BE2C (cell line): Measurements from ENCODE around the gene STRIP2.

ENCODE experiments used
- DNase-seq: peaks from one replicate; pipeline ENCODE4 v3.0.0-alpha.2; 2020
- H3K27me3 ChIP-seq: fragments of 250-450 bp; sonication (Bioruptor Pico); 2 replicates; pipeline ENCODE4 v1.5.1; 2020; ENCODE audit warnings: mild to moderate bottlenecking
- H3K36me3 ChIP-seq: fragments of 250-450 bp; sonication (Bioruptor Pico); 2 replicates; pipeline ENCODE4 v1.5.1; 2020; ENCODE audit warnings: mild to moderate bottlenecking
- H3K4me1 ChIP-seq: fragments of 250-450 bp; sonication (Bioruptor Pico); 2 replicates; pipeline ENCODE4 v1.5.1; 2020
- H3K4me3 ChIP-seq: 2 replicates; pipeline ENCODE4 v1.5.1; 2011; ENCODE audit warnings: low read depth, low read length
- H3K9me3 ChIP-seq: fragments of 250-450 bp; sonication (Bioruptor Pico); 2 replicates; pipeline ENCODE4 v1.5.1; 2020
- TF ChIP-seq, protein P1 (sequence below): IDR thresholded peaks from 2 replicates; pipeline ENCODE4 v1.5.1; 2012; ENCODE audit warnings: mild to moderate bottlenecking, low read depth, low read length

The STRIP2 gene

GRCh38 chr7:129431911-129432643 lies 2.2 kb upstream of the STRIP2 start:
- no peak for DNase-seq
- Histone ChIP-seq H3K36me3 (no peaks in the 10 kb centered on the region), H3K4me3 (no peak overlapping the region), H3K4me1 (peaks cover 5% of the 10 kb centered on the region), H3K9me3 (no peaks in the 10 kb centered on the region), H3K27me3 (no peaks in the 10 kb centered on the region)
- TF ChIP-seq, protein P1, sequence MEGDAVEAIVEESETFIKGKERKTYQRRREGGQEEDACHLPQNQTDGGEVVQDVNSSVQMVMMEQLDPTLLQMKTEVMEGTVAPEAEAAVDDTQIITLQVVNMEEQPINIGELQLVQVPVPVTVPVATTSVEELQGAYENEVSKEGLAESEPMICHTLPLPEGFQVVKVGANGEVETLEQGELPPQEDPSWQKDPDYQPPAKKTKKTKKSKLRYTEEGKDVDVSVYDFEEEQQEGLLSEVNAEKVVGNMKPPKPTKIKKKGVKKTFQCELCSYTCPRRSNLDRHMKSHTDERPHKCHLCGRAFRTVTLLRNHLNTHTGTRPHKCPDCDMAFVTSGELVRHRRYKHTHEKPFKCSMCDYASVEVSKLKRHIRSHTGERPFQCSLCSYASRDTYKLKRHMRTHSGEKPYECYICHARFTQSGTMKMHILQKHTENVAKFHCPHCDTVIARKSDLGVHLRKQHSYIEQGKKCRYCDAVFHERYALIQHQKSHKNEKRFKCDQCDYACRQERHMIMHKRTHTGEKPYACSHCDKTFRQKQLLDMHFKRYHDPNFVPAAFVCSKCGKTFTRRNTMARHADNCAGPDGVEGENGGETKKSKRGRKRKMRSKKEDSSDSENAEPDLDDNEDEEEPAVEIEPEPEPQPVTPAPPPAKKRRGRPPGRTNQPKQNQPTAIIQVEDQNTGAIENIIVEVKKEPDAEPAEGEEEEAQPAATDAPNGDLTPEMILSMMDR = no peak

GRCh38 chr7:129434675-129435318 lies 565 bp downstream of the STRIP2 start:
- no peaks in the 10 kb centered on the region for H3K27me3 ChIP-seq
- no peaks in the 10 kb centered on the region for H3K36me3 ChIP-seq
- H3K9me3 ChIP-seq = no peaks in the 10 kb centered on the region
- H3K4me1 ChIP-seq = peaks cover 7% of the 10 kb centered on the region
- H3K4me3 ChIP-seq = peak overlapping the region; percentile 83
- DNase-seq = peak; percentile 32
- TF ChIP-seq, protein P1 = no peak

DNA sequence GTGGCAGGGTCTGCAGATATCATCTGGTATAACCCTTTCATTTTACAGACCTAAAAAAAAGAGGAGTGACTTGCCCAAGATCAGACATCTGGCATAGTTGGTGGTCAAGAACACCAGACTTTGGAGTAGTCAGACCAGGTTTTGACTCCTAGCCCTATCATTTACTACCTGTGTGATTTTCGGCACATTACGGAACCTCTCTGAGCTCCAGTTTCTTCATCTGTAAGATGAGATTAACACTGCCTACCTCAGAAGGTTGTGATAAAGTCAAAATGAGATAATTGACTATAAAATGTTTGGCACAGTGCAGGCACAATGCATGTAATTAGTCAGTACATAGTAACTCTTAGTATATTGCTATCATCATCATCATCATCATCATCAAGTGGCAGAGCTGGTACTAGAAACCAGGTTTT lies 1.2 kb downstream of the STRIP2 start:
- Histone ChIP-seq H3K27me3 (no peaks in the 10 kb centered on the region), H3K36me3 (no peaks in the 10 kb centered on the region), H3K4me1 (peaks cover 7% of the 10 kb centered on the region), H3K4me3 (peak overlapping the region; percentile 83), H3K9me3 (no peaks in the 10 kb centered on the region)
- DNase-seq = no peak
- TF ChIP-seq, protein P1 = no peak

- no peak for DNase-seq
- no peaks in the 10 kb centered on the region for H3K36me3 ChIP-seq
These were observed 2.2 kb downstream of the STRIP2 start for GRCh38 chr7:129436335-129436923.

DNA sequence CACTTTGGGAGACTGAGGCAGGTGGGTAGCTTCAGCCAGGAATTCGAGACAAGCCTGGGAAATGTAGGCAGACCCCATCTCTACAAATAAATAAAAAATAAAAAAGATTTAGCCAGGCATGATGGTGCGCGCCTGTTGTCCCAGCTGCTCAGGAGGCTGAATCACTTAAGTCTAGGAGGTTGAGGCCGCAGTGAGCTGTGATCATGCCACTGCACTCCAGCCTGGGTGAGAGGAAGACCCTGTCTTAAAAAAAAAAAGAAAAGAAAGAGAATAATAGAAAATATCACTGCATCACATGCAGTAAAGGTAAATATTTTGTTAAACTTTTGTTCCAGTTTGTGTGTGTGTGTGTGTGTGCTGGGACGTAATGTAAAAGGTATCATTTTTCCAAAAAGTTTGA lies 3.0 kb downstream of the STRIP2 start:
- no peaks in the 10 kb centered on the region for H3K9me3 ChIP-seq
- H3K36me3 ChIP-seq = no peaks in the 10 kb centered on the region
- no peak overlapping the region for H3K4me3 ChIP-seq
- no peak for DNase-seq
- TF ChIP-seq, protein P1 = no peak
- H3K27me3 ChIP-seq = no peaks in the 10 kb centered on the region
- H3K4me1 ChIP-seq = peaks cover 7% of the 10 kb centered on the region

More at GRCh38 chr7:129436335-129436923, 2.2 kb downstream of the STRIP2 start:
- TF ChIP-seq, protein P1 = no peak
- Histone ChIP-seq H3K4me1 (peaks cover 7% of the 10 kb centered on the region), H3K9me3 (no peaks in the 10 kb centered on the region), H3K27me3 (no peaks in the 10 kb centered on the region), H3K4me3 (no peak overlapping the region)
